ENCODE results near the gene CTDSPL2.
"Not testable (repeated sequence)": the region's sequence is repeated elsewhere in the genome, so short reads cannot be mapped to it uniquely, and the experiment has no call there.

CTDSPL2 gene

DNA sequence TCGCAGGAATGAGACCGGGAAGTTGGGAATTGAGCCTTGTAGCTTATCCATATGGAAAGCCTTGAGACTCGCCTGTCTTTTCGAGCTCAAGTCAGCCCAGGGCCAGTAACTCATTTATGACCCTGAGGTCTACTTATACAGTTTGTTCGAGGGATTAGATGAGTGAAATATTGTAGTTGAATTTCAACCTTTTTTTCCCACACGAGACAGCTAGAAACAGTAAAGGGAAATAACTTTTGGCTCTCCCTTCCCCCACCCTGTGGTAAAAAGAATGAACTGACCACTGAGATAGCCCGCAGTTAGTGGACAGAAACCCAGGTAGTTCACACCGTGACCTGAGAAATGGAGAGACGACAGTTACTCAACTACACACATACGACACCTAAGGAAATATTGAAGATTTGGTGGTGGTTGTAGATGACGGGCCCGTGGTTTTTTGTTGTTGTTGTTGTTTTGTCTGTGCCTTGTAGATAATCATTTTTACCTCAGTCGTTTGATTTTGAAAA, 110.4 kb downstream of the CTDSPL2 start:
- no CpG with 5 or more reads among the region's 13 CpGs for WGBS (ENCODE audit: insufficient coverage, insufficient read length)
- peak overlapping the region; percentile 78 for H3K4me3 ChIP-seq (ENCODE audit: low read length)
- DNase-seq (ENCODE audit: low read depth, low spot score) = no peak
- no peak overlapping the region for H3K27ac ChIP-seq (ENCODE audit: low read length)
- H3K9me3 ChIP-seq (ENCODE audit: control insufficient read depth, insufficient read depth, low read length) = no peaks in the 10 kb centered on the region
- H3K4me1 ChIP-seq (ENCODE audit: control insufficient read depth, insufficient read depth, low read length) = no peaks in the 10 kb centered on the region
- H3K36me3 ChIP-seq (ENCODE audit: control insufficient read depth, insufficient read depth, low read length) = no peaks in the 10 kb centered on the region
- H3K27me3 ChIP-seq (ENCODE audit: control insufficient read depth, insufficient read depth, low read length) = no peaks in the 10 kb centered on the region

- no CpG with 5 or more reads among the region's 4 CpGs for WGBS (ENCODE audit: insufficient coverage, insufficient read length)
- Histone ChIP-seq H3K27ac (ENCODE audit: low read length) (no peak overlapping the region), H3K27me3 (ENCODE audit: control insufficient read depth, insufficient read depth, low read length) (no peaks in the 10 kb centered on the region), H3K4me1 (ENCODE audit: control insufficient read depth, insufficient read depth, low read length) (no peaks in the 10 kb centered on the region), H3K36me3 (ENCODE audit: control insufficient read depth, insufficient read depth, low read length) (no peaks in the 10 kb centered on the region), H3K9me3 (ENCODE audit: control insufficient read depth, insufficient read depth, low read length) (no peaks in the 10 kb centered on the region), H3K4me3 (ENCODE audit: low read length) (no peak overlapping the region)
- no peak for DNase-seq (ENCODE audit: low read depth, low spot score)
Observed at GRCh38 chr15:44541282-44541958, 114.0 kb downstream of the CTDSPL2 start.

DNA sequence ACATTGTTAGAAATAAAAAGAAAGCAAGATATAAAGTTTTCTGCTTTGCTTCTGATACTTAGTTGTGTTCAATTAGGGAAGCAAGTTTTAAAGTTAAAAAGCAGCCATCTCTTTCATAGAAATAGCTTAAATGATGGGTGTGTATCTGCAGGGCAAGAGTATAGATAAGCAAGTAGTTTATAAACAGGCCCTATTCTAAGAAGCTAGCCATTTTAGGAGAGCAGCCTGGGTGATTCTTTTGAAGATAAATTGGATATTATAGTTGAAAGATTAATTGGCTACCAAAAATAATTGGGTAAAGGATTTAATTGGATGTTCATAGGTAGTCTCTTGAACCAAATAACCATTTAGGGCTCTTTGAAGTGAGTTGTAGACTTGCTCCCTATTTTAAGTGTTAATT, 115.2 kb downstream of the CTDSPL2 start:
- Histone ChIP-seq H3K36me3 (ENCODE audit: control insufficient read depth, insufficient read depth, low read length) (no peaks in the 10 kb centered on the region), H3K9me3 (ENCODE audit: control insufficient read depth, insufficient read depth, low read length) (no peaks in the 10 kb centered on the region), H3K27me3 (ENCODE audit: control insufficient read depth, insufficient read depth, low read length) (no peaks in the 10 kb centered on the region), H3K27ac (ENCODE audit: low read length) (no peak overlapping the region), H3K4me3 (ENCODE audit: low read length) (no peak overlapping the region), H3K4me1 (ENCODE audit: control insufficient read depth, insufficient read depth, low read length) (no peaks in the 10 kb centered on the region)
- DNase-seq (ENCODE audit: low read depth, low spot score) = no peak

DNA sequence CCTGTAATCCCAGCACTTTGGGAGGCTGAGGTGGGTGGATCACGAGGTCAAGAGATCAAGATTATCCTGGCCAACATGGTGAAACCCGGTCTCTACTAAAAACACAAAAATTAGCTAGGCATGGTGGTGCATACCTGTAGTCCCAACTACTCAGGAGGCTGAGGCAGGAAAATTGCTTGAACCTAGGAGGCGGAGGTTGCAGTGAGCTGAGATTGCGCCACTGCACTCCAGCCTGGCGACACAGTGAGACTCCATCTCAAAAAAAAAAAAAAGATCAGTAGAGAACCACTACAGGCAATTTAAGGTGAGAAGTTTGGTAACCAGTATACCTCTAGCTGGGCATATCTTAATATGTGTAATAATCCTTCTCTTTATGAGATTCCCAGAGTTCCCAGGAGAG, 117.3 kb downstream of the CTDSPL2 start:
- H3K27me3 ChIP-seq (ENCODE audit: control insufficient read depth, insufficient read depth, low read length); H3K9me3 ChIP-seq (ENCODE audit: control insufficient read depth, insufficient read depth, low read length); H3K4me1 ChIP-seq (ENCODE audit: control insufficient read depth, insufficient read depth, low read length); H3K4me3 ChIP-seq (ENCODE audit: low read length); DNase-seq (ENCODE audit: low read depth, low spot score); H3K27ac ChIP-seq (ENCODE audit: low read length); H3K36me3 ChIP-seq (ENCODE audit: control insufficient read depth, insufficient read depth, low read length): not testable (repeated sequence)
- no CpG with 5 or more reads among the region's 5 CpGs for WGBS (ENCODE audit: insufficient coverage, insufficient read length)

GRCh38 chr15:44545913-44546802, 118.7 kb downstream of the CTDSPL2 start:
- DNase-seq (ENCODE audit: low read depth, low spot score) = no peak
- no peaks in the 10 kb centered on the region for H3K36me3 ChIP-seq (ENCODE audit: control insufficient read depth, insufficient read depth, low read length)

GRCh38 chr15:44549152-44549551, 121.7 kb downstream of the CTDSPL2 start:
- H3K9me3 ChIP-seq (ENCODE audit: control insufficient read depth, insufficient read depth, low read length); DNase-seq (ENCODE audit: low read depth, low spot score); H3K4me3 ChIP-seq (ENCODE audit: low read length); H3K27me3 ChIP-seq (ENCODE audit: control insufficient read depth, insufficient read depth, low read length); H3K36me3 ChIP-seq (ENCODE audit: control insufficient read depth, insufficient read depth, low read length); H3K27ac ChIP-seq (ENCODE audit: low read length); H3K4me1 ChIP-seq (ENCODE audit: control insufficient read depth, insufficient read depth, low read length): not testable (repeated sequence)
- WGBS (ENCODE audit: insufficient coverage, insufficient read length) = no CpG with 5 or more reads among the region's 9 CpGs

More at GRCh38 chr15:44545913-44546802, 118.7 kb downstream of the CTDSPL2 start:
- H3K4me3 ChIP-seq (ENCODE audit: low read length) = no peak overlapping the region
- H3K27ac ChIP-seq (ENCODE audit: low read length) = no peak overlapping the region
- H3K27me3 ChIP-seq (ENCODE audit: control insufficient read depth, insufficient read depth, low read length) = no peaks in the 10 kb centered on the region
- WGBS (ENCODE audit: insufficient coverage, insufficient read length) = no CpG with 5 or more reads among the region's 5 CpGs
- H3K9me3 ChIP-seq (ENCODE audit: control insufficient read depth, insufficient read depth, low read length) = no peaks in the 10 kb centered on the region
- no peaks in the 10 kb centered on the region for H3K4me1 ChIP-seq (ENCODE audit: control insufficient read depth, insufficient read depth, low read length)

- no peaks in the 10 kb centered on the region for H3K27me3 ChIP-seq (ENCODE audit: control insufficient read depth, insufficient read depth, low read length)
- no peak for DNase-seq (ENCODE audit: low read depth, low spot score)
- H3K4me1 ChIP-seq (ENCODE audit: control insufficient read depth, insufficient read depth, low read length) = no peaks in the 10 kb centered on the region
- no peak overlapping the region for H3K27ac ChIP-seq (ENCODE audit: low read length)
- no peak overlapping the region for H3K4me3 ChIP-seq (ENCODE audit: low read length)
- WGBS (ENCODE audit: insufficient coverage, insufficient read length) = no CpG with 5 or more reads among the region's 3 CpGs
- H3K9me3 ChIP-seq (ENCODE audit: control insufficient read depth, insufficient read depth, low read length) = no peaks in the 10 kb centered on the region
- H3K36me3 ChIP-seq (ENCODE audit: control insufficient read depth, insufficient read depth, low read length) = peaks cover 6% of the 10 kb centered on the region; the same call in 1 of the 2 replicates
Observed at GRCh38 chr15:44550256-44550655, 122.8 kb downstream of the CTDSPL2 start.

DNA sequence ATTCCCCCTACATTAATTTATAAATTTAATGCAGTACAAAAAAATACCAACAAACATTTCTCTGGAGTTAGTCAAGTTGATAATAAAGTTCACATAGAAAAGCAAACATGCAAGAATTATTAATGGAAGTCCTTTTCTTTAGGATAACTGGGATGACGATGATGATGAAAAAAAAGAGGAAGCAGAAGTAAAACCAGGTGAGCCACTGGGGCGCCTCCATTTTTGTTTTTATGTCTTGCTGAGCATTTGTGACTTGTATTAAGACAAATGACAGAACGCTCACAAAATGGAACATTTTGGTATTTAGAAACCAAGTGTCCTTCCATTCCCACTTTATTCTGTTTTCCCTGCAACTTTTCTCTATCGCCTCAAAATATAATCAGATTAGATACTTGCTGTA, 123.3 kb downstream of the CTDSPL2 start:
- Histone ChIP-seq H3K4me3 (ENCODE audit: low read length) (no peak overlapping the region), H3K36me3 (ENCODE audit: control insufficient read depth, insufficient read depth, low read length) (peaks cover 7% of the 10 kb centered on the region; the same call in 1 of the 2 replicates), H3K27me3 (ENCODE audit: control insufficient read depth, insufficient read depth, low read length) (no peaks in the 10 kb centered on the region), H3K9me3 (ENCODE audit: control insufficient read depth, insufficient read depth, low read length) (no peaks in the 10 kb centered on the region), H3K4me1 (ENCODE audit: control insufficient read depth, insufficient read depth, low read length) (no peaks in the 10 kb centered on the region), H3K27ac (ENCODE audit: low read length) (no peak overlapping the region)
- no CpG with 5 or more reads among the region's 4 CpGs for WGBS (ENCODE audit: insufficient coverage, insufficient read length)
- DNase-seq (ENCODE audit: low read depth, low spot score) = no peak

- Histone ChIP-seq H3K4me1 (ENCODE audit: control insufficient read depth, insufficient read depth, low read length) (no peaks in the 10 kb centered on the region), H3K4me3 (ENCODE audit: low read length) (no peak overlapping the region), H3K9me3 (ENCODE audit: control insufficient read depth, insufficient read depth, low read length) (no peaks in the 10 kb centered on the region), H3K36me3 (ENCODE audit: control insufficient read depth, insufficient read depth, low read length) (peaks cover 13% of the 10 kb centered on the region; the same call in 1 of the 2 replicates), H3K27ac (ENCODE audit: low read length) (no peak overlapping the region), H3K27me3 (ENCODE audit: control insufficient read depth, insufficient read depth, low read length) (no peaks in the 10 kb centered on the region)
- no CpG with 5 or more reads among the region's 4 CpGs for WGBS (ENCODE audit: insufficient coverage, insufficient read length)
- DNase-seq (ENCODE audit: low read depth, low spot score) = no peak
Observed at GRCh38 chr15:44554934-44555723, 127.7 kb downstream of the CTDSPL2 start.

GRCh38 chr15:44560926-44561325, 133.5 kb downstream of the CTDSPL2 start:
- peaks cover 30% of the 10 kb centered on the region for H3K36me3 ChIP-seq (ENCODE audit: control insufficient read depth, insufficient read depth, low read length)
- not testable (repeated sequence) for H3K4me3 ChIP-seq (ENCODE audit: low read length)

More at GRCh38 chr15:44560926-44561325, 133.5 kb downstream of the CTDSPL2 start:
- not testable (repeated sequence) for H3K4me1 ChIP-seq (ENCODE audit: control insufficient read depth, insufficient read depth, low read length); H3K9me3 ChIP-seq (ENCODE audit: control insufficient read depth, insufficient read depth, low read length); H3K27me3 ChIP-seq (ENCODE audit: control insufficient read depth, insufficient read depth, low read length); H3K27ac ChIP-seq (ENCODE audit: low read length); DNase-seq (ENCODE audit: low read depth, low spot score)
